OCI-LY7 (cell line): ENCODE results near the gene KRT79.

Experiments used
- EZH2phosphoT487 ChIP-seq: fragments of 200-600 bp; sonication (generic); IDR thresholded peaks from 2 replicates; pipeline ENCODE4 v1.6.1; 2018; ENCODE audit warnings: low read depth, borderline replicate concordance, mild to moderate bottlenecking, mixed run types, antibody characterized with exemption, low read length, moderate library complexity, mixed read lengths
- TF ChIP-seq, protein P1 (sequence below): fragments of 200-600 bp; sonication (generic); conservative IDR thresholded peaks from 2 replicates; pipeline ENCODE4 v1.5.1; 2014; ENCODE audit warnings: mild to moderate bottlenecking, antibody characterized with exemption, low read length, moderate library complexity, mixed read lengths

DNA sequence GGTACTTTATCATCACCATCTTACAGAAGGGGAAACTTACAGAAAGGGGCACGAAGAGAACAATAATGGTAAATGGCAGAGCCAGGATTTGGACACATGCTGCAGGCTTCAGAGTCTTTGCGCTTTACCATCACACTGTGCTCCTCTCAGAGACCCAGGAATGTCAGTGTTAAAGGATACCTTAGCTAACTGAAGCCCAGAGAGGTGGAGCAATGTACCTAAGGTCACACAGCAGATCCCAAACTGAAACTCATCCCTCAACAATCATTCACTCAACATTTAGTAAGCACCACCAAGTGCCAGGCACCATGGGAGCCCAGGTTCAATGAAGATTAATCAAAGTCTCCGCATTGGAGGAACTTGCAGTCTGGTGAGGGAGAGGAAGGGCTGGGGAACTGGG is 22.7 kb upstream of the KRT79 start:
- TF ChIP-seq, protein P1, sequence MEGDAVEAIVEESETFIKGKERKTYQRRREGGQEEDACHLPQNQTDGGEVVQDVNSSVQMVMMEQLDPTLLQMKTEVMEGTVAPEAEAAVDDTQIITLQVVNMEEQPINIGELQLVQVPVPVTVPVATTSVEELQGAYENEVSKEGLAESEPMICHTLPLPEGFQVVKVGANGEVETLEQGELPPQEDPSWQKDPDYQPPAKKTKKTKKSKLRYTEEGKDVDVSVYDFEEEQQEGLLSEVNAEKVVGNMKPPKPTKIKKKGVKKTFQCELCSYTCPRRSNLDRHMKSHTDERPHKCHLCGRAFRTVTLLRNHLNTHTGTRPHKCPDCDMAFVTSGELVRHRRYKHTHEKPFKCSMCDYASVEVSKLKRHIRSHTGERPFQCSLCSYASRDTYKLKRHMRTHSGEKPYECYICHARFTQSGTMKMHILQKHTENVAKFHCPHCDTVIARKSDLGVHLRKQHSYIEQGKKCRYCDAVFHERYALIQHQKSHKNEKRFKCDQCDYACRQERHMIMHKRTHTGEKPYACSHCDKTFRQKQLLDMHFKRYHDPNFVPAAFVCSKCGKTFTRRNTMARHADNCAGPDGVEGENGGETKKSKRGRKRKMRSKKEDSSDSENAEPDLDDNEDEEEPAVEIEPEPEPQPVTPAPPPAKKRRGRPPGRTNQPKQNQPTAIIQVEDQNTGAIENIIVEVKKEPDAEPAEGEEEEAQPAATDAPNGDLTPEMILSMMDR = no peak
- no peak for TF ChIP-seq EZH2phosphoT487
